IMR-90 (cell line): Measurements from ENCODE around the gene CIC.

Source experiments
- CEBPB ChIP-seq: IDR thresholded peaks from 2 replicates; pipeline ENCODE4 v1.6.1; 2012; ENCODE audit warnings: low read depth, low read length, improper control_type of control experiment
- CTCF ChIP-seq: conservative IDR thresholded peaks from 2 replicates; pipeline ENCODE4 v1.5.1; 2012; ENCODE audit warnings: mild to moderate bottlenecking, low read depth, low read length, improper control_type of control experiment
- MAFK ChIP-seq: IDR thresholded peaks from 2 replicates; pipeline ENCODE4 v1.6.1; 2012; ENCODE audit warnings: low read depth, low read length, improper control_type of control experiment
- POLR2A ChIP-seq: IDR thresholded peaks from 2 replicates; pipeline ENCODE4 v1.6.1; 2012; ENCODE audit warnings: mild to moderate bottlenecking, low read depth, low read length
- RCOR1 ChIP-seq: IDR thresholded peaks from 2 replicates; pipeline ENCODE4 v1.6.1; 2012; ENCODE audit warnings: mild to moderate bottlenecking, low read length, improper control_type of control experiment; ENCODE audit not compliant: insufficient replicate concordance
- SMC3 ChIP-seq: fragments of 150-350 bp; IDR thresholded peaks from 2 replicates; pipeline ENCODE4 v1.6.1; 2016; ENCODE audit warnings: low read depth, mild to moderate bottlenecking, antibody characterized with exemption, low read length, moderate library complexity
- USF2 ChIP-seq: fragments of 150-350 bp; IDR thresholded peaks from 2 replicates; pipeline ENCODE4 v1.6.1; 2017; ENCODE audit warnings: mild to moderate bottlenecking, antibody characterized with exemption, low read length, low read depth

DNA sequence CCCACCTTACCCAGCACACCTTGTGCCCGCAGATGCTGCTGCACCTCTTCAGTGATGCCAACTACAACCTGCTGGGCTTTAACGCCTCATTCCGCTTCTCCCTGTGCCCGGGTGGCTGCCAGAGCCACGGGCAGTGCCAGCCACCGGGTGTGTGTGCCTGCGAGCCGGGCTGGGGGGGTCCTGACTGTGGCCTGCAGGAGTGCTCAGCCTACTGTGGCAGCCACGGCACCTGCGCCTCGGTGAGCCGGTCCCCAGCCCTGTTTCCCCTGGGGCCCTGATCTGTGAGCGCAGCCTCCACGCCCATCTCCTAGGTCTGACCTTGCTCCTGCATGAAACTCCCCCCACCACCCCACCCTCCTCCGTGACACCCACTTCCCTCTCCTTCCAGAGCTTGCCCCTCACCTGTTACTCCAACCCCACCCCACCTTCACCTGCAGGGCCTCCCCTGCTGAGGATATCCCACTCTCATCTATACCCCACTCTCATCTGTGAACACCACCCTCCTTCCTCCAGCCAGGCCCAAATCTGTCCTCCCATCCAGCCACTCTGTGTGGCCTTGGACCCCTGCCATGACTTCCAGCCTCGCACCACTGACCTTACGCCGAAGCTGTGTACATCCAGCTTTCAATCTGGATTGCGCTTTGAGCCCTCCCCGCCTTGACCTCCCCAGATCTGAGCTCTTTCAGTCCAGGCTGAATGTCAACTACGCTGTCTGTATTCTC, 65.1 kb downstream of the CIC start:
- TF ChIP-seq CTCF (no peak), POLR2A (no peak), MAFK (no peak), RCOR1 (no peak), SMC3 (no peak), USF2 (no peak), CEBPB (no peak)
